ENCODE results near the gene MAP3K13. TPM values are rescaled to one million over a fixed set of nuclear protein-coding genes. Genes with fewer than 3 reads are reported as not detected.
A peak's percentile ranks its signal among the peaks of the same experiment; 100 is the strongest.

MAP3K13 gene
- total and polyA plus RNA-seq, 2 of the 13 experiments (the other 11 are each of a cell fraction or from before 2014, with no cell fraction given) = 24.2 to 26.5 TPM

DNA sequence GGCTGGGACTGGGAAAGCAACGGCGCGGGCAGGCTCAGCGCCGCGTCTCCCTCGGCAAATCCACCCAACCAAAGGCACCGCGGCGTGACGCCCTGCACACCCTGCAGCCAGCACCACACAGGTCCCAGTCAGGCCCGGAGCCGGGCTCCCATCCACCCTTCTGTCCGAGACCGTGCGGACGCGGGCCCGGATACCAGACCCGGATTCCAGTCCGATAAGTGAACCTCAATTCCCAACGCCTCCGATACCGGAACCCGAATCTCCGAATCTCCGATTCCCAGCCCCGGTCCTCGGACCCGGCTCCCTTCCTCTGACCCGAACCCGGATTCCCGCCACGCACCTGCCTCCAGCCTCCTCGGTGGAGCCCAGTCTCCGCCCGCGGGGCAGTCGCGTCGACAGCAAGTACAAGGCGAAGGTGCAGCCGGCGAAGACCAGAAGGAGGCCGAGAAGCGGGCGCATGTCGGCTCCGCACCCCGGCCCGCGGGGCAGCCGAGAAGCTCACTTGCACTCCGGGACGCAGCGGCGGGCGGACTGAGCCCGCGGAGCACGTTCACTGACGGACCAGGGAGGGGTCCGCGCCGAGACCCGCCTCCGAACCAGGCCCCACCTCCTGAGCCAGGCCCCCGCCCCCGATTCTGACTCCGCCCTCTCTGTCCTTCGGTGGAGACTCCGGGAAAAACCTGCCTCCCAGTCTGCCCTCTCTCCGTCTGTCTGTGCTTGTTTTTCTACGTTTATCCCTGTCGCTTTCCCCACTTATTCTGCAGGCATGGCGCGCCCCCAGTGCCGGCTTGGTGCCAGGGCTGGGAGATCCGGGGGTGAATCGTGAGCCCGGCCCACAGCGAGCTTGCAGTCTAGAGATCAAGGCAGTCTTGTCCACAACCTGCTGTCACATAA lies 135.8 kb downstream of the MAP3K13 start, which contains the start of gene TMEM41A (continued):
- TF ChIP-seq ZBTB1 (CRISPR knock-in tag; IDR thresholded peaks at IDR 0.05; ENCODE audit: borderline replicate concordance) (no peak), JARID2 (CRISPR knock-in tag; IDR thresholded peaks at IDR 0.05; ENCODE audit: insufficient replicate concordance) (peak; percentile 80), POLR2G (IDR thresholded peaks at IDR 0.05; ENCODE audit: low read depth, low read length) (peak; percentile 94), ZNF317 (CRISPR knock-in tag; IDR thresholded peaks at IDR 0.05) (peak; percentile 82), ZNF572 (CRISPR knock-in tag; IDR thresholded peaks at IDR 0.05) (no peak; the same call in none of the 2 replicates), RXRB (CRISPR knock-in tag; IDR thresholded peaks at IDR 0.05; ENCODE audit: borderline replicate concordance) (peak; percentile 83), JDP2 (CRISPR knock-in tag; IDR thresholded peaks at IDR 0.05; ENCODE audit: borderline replicate concordance) (no peak), TCF7L2 (IDR thresholded peaks at IDR 0.05; ENCODE audit: low read depth, low read length) (no peak), PPARG (CRISPR knock-in tag; conservative IDR thresholded peaks at IDR 0.05) (peak; percentile 60; the same call in 1 of the 2 replicates), RERE (CRISPR knock-in tag; IDR thresholded peaks at IDR 0.05; ENCODE audit: low read depth) (peak; percentile 49; the same call in 1 of the 2 replicates), POGZ (CRISPR knock-in tag; IDR thresholded peaks at IDR 0.05) (peak; percentile 93), STAT5B (CRISPR knock-in tag; IDR thresholded peaks at IDR 0.05) (peak; percentile 86), ZNF225 (CRISPR knock-in tag; IDR thresholded peaks at IDR 0.05) (peak; percentile 89; the same call in 1 of the 2 replicates), ZNF510 (CRISPR knock-in tag; IDR thresholded peaks at IDR 0.05; ENCODE audit: low read depth) (no peak; the same call in 1 of the 2 replicates), U2AF2 (IDR thresholded peaks at IDR 0.05; ENCODE audit: low read depth, low read length) (no peak), HDAC1 (CRISPR knock-in tag; IDR thresholded peaks at IDR 0.05) (peak; percentile 97), ELF1 (CRISPR knock-in tag; IDR thresholded peaks at IDR 0.05) (peak; percentile 66), ZNF704 (CRISPR knock-in tag; IDR thresholded peaks at IDR 0.05; ENCODE audit: borderline replicate concordance) (peak; percentile 67; the same call in 1 of the 2 replicates), ZNF18 (CRISPR knock-in tag; IDR thresholded peaks at IDR 0.05; ENCODE audit: insufficient replicate concordance) (peak; percentile 81), TSC22D2 (CRISPR knock-in tag; IDR thresholded peaks at IDR 0.05; ENCODE audit: borderline replicate concordance) (0 out of 2 replicates have a peak, but pooled peaks have one; percentile 73), ZNF782 (CRISPR knock-in tag; IDR thresholded peaks at IDR 0.05; ENCODE audit: borderline replicate concordance) (peak; percentile 19; the same call in 1 of the 2 replicates)

Measured in HepG2 (cell line).